ENCODE measurements around the gene SEMA4A. TPM values are rescaled to one million over a fixed set of nuclear protein-coding genes. Genes with fewer than 3 reads are reported as not detected.

Gene SEMA4A
- polyA plus RNA-seq, 1 donor from 2014 or later: 17.1 TPM

DNA sequence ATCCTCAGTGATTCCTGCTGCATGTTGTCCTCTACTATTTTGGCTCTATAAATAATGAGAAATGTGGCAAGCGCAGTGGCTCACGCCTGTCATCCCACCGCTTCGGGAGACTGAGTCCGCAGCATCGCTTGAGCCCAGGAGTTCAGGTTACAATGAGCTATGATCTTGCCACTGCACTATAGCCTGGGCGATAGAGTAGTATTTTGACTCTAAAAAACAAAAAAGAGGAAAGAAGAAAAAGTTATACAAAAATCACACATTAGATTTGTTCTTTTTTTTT is 39.8 kb downstream of the SEMA4A start:
- Histone ChIP-seq H3K9ac (ENCODE audit: low read length) (peak overlapping the region; percentile 28), H3K36me3 (ENCODE audit: insufficient read depth, low read length) (no peaks in the 10 kb centered on the region), H3K27ac (ENCODE audit: low read length) (peak overlapping the region; percentile 54), H3K4me2 (ENCODE audit: low read length) (no peak overlapping the region), H2AFZ (ENCODE audit: low read depth, low read length) (no peak overlapping the region), H3K4me3 (ENCODE audit: low read length) (peak overlapping the region; percentile 85), H3K9me2 (ENCODE audit: insufficient read depth, low read length) (no peaks in the 10 kb centered on the region), H4K20me1 (ENCODE audit: insufficient read depth) (no peaks in the 10 kb centered on the region), H3K9me3 (ENCODE audit: low read length) (no peaks in the 10 kb centered on the region), H3K27me3 (ENCODE audit: insufficient read depth, low read depth, low read length) (no peaks in the 10 kb centered on the region), H3K79me2 (replicated peaks; ENCODE audit: insufficient read depth, low read length) (peaks cover 33% of the 10 kb centered on the region), H3F3A (ENCODE audit: insufficient read depth, low read length, poor library complexity, severe bottlenecking) (peaks cover 3% of the 10 kb centered on the region)
- TF ChIP-seq EZH2 (IDR thresholded peaks at IDR 0.05; ENCODE audit: borderline replicate concordance, insufficient read depth, low read length, poor library complexity, severe bottlenecking) (no peak), SMC3 (conservative IDR thresholded peaks at IDR 0.05; ENCODE audit: poor library complexity) (no peak), POLR2AphosphoS5 (IDR thresholded peaks at IDR 0.05) (no peak), MXI1 (conservative IDR thresholded peaks at IDR 0.05; ENCODE audit: poor library complexity, severe bottlenecking) (no peak), TAF1 (IDR thresholded peaks at IDR 0.05; ENCODE audit: low read depth) (no peak), EP300 (conservative IDR thresholded peaks at IDR 0.05; ENCODE audit: poor library complexity, severe bottlenecking) (no peak), RAD21 (conservative IDR thresholded peaks at IDR 0.05) (no peak)
- TF ChIP-seq, protein P1, sequence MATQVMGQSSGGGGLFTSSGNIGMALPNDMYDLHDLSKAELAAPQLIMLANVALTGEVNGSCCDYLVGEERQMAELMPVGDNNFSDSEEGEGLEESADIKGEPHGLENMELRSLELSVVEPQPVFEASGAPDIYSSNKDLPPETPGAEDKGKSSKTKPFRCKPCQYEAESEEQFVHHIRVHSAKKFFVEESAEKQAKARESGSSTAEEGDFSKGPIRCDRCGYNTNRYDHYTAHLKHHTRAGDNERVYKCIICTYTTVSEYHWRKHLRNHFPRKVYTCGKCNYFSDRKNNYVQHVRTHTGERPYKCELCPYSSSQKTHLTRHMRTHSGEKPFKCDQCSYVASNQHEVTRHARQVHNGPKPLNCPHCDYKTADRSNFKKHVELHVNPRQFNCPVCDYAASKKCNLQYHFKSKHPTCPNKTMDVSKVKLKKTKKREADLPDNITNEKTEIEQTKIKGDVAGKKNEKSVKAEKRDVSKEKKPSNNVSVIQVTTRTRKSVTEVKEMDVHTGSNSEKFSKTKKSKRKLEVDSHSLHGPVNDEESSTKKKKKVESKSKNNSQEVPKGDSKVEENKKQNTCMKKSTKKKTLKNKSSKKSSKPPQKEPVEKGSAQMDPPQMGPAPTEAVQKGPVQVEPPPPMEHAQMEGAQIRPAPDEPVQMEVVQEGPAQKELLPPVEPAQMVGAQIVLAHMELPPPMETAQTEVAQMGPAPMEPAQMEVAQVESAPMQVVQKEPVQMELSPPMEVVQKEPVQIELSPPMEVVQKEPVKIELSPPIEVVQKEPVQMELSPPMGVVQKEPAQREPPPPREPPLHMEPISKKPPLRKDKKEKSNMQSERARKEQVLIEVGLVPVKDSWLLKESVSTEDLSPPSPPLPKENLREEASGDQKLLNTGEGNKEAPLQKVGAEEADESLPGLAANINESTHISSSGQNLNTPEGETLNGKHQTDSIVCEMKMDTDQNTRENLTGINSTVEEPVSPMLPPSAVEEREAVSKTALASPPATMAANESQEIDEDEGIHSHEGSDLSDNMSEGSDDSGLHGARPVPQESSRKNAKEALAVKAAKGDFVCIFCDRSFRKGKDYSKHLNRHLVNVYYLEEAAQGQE (IDR thresholded peaks at IDR 0.05; ENCODE audit: borderline replicate concordance): no peak
- TF ChIP-seq, protein P2, sequence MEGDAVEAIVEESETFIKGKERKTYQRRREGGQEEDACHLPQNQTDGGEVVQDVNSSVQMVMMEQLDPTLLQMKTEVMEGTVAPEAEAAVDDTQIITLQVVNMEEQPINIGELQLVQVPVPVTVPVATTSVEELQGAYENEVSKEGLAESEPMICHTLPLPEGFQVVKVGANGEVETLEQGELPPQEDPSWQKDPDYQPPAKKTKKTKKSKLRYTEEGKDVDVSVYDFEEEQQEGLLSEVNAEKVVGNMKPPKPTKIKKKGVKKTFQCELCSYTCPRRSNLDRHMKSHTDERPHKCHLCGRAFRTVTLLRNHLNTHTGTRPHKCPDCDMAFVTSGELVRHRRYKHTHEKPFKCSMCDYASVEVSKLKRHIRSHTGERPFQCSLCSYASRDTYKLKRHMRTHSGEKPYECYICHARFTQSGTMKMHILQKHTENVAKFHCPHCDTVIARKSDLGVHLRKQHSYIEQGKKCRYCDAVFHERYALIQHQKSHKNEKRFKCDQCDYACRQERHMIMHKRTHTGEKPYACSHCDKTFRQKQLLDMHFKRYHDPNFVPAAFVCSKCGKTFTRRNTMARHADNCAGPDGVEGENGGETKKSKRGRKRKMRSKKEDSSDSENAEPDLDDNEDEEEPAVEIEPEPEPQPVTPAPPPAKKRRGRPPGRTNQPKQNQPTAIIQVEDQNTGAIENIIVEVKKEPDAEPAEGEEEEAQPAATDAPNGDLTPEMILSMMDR (IDR thresholded peaks at IDR 0.05; ENCODE audit: poor library complexity, severe bottlenecking): no peak

- TF ChIP-seq EZH2 (IDR thresholded peaks at IDR 0.05; ENCODE audit: borderline replicate concordance, insufficient read depth, low read length, poor library complexity, severe bottlenecking) (no peak), SMC3 (conservative IDR thresholded peaks at IDR 0.05; ENCODE audit: poor library complexity) (peak; percentile 37), RAD21 (conservative IDR thresholded peaks at IDR 0.05) (no peak), MXI1 (conservative IDR thresholded peaks at IDR 0.05; ENCODE audit: poor library complexity, severe bottlenecking) (peak; percentile 86), POLR2AphosphoS5 (IDR thresholded peaks at IDR 0.05) (peak; percentile 94), TAF1 (IDR thresholded peaks at IDR 0.05; ENCODE audit: low read depth) (peak; percentile 80), EP300 (conservative IDR thresholded peaks at IDR 0.05; ENCODE audit: poor library complexity, severe bottlenecking) (peak; percentile 51)
- TF ChIP-seq, protein P2 (IDR thresholded peaks at IDR 0.05; ENCODE audit: poor library complexity, severe bottlenecking): peak; percentile 79
- TF ChIP-seq, protein P1 (IDR thresholded peaks at IDR 0.05; ENCODE audit: borderline replicate concordance): peak; percentile 60
- Histone ChIP-seq H3K79me2 (replicated peaks; ENCODE audit: insufficient read depth, low read length) (peaks cover 36% of the 10 kb centered on the region), H3F3A (ENCODE audit: insufficient read depth, low read length, poor library complexity, severe bottlenecking) (peaks cover 3% of the 10 kb centered on the region), H3K4me2 (ENCODE audit: low read length) (peak within 1 kb of the TSS; percentile 90), H3K9me2 (ENCODE audit: insufficient read depth, low read length) (no peaks in the 10 kb centered on the region), H2AFZ (ENCODE audit: low read depth, low read length) (peak within 1 kb of the TSS; percentile 75), H3K36me3 (ENCODE audit: insufficient read depth, low read length) (no peaks in the 10 kb centered on the region), H3K27ac (ENCODE audit: low read length) (peak within 1 kb of the TSS; percentile 87), H3K4me3 (ENCODE audit: low read length) (peak within 1 kb of the TSS; percentile 85), H4K20me1 (ENCODE audit: insufficient read depth) (no peaks in the 10 kb centered on the region), H3K9me3 (ENCODE audit: low read length) (no peaks in the 10 kb centered on the region), H3K27me3 (ENCODE audit: insufficient read depth, low read depth, low read length) (no peaks in the 10 kb centered on the region), H3K9ac (ENCODE audit: low read length) (peak within 1 kb of the TSS; percentile 84)
These were observed 40.3 kb downstream of the SEMA4A start, which contains the start of gene SLC25A44 for GRCh38 chr1:156193488-156194299. Gene SLC25A44 (plus strand): TSS chr1:156194104. CDS start chr1:156199848, 5,744 bp downstream.

All from neural cell (in vitro differentiated cells).